ENCODE data around the gene UGT2B11. TPM values are rescaled to one million over a fixed set of nuclear protein-coding genes. Genes with fewer than 3 reads are reported as not detected.

The UGT2B11 gene
- total RNA-seq, 2 donors from 2014 or later = not detected

DNA sequence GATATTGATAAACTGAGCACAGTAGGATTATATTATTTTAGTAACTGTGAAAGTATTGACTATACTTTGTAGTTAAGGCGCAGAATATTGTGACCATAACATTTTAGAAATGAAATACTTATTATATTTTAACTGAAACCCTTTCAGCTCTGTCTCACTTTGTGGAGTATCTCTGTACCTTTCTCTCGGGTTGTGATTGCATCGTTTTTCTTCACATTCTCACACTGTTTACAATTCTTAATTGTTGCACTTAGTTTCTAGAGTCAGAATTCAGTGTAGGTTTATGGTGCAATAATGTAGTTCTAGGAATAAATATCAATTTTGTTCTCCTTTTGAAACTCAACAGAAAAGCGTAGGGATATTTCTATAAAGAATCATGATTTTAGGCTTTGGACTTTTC, 60.5 kb downstream of the UGT2B11 start:
- no peak overlapping the region for H3K4me3 ChIP-seq
- no peak overlapping the region for H3K9ac ChIP-seq (ENCODE audit: low read depth in 2 of 2, low read length in 2 of 2)
- H3K4me1 ChIP-seq = no peaks in the 10 kb centered on the region
- no peak for DNase-seq
- H3K36me3 ChIP-seq = no peaks in the 10 kb centered on the region
- no peaks in the 10 kb centered on the region for H3K27me3 ChIP-seq
- H3K9me3 ChIP-seq = no peaks in the 10 kb centered on the region
- TF ChIP-seq CTCF (IDR thresholded peaks at IDR 0.05) = no peak
- intact Hi-C loops (cut with DNase I) = no loop called here
- H3K27ac ChIP-seq = no peak overlapping the region

Other genes starting within 250 kb of the UGT2B11 start
- 1 to 10 TPM; 3.0 to 8.4 TPM for gene UGT2B7, start 118.3 kb downstream of the UGT2B11 start, total RNA-seq
- gene UGT2B28, start 65.7 kb upstream of the UGT2B11 start, total RNA-seq = not detected